Measurements from ENCODE around the gene PRR15. TPM values are rescaled to one million over a fixed set of nuclear protein-coding genes. Genes with fewer than 3 reads are reported as not detected.

The PRR15 gene
- total and polyA plus RNA-seq, 2 of the 13 experiments (the other 11 are each of a cell fraction or from before 2014, with no cell fraction given) = 2.3 to 7.8 TPM

DNA sequence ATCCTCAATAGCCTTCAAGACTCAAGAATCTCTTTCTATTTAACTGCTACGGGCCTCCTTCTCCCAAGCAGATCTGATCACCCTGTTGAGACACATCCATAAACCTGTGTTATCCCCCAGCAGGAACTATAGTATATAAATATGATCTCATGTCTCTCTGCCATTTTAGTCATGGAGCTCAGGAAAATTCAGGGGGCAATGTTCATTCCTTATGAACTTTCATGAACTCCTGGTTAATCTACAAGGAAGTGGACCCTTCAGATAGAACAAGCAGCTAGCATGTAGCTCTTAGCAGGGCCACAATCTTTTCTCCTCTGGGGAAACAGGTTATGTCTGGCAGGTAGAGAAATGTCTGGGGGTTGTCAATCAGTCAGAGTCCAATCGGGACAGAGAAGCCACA lies 8.9 kb downstream of the PRR15 start:
- ChIA-PET POLR2A (no interaction called here), CTCF (ENCODE audit: low intra/inter-chr PET ratio, low total read pairs) (no interaction called here)
- no peaks in the 10 kb centered on the region for H3K79me2 ChIP-seq (ENCODE audit: insufficient read depth, low read length)
- no peak overlapping the region for H3K4me2 ChIP-seq (ENCODE audit: low read depth, low read length)
- in situ Hi-C loops (cut with HindIII; ENCODE audit: extremely low pct_ligation_motif_present, low pct_unique_long_range_greater_than_20kb) (no loop called here), intact Hi-C loops (cut with micrococcal nuclease; ENCODE audit: unreplicated experiment) (no loop called here)
- no peak overlapping the region for H3K4me3 ChIP-seq (replicated peaks in 1 of 3; ENCODE audit: insufficient read depth in 1 of 3, low read depth in 2 of 3, low read length in 3 of 3)
- no TSS peak for BruUV-seq (replicated peaks)
- H2AFZ ChIP-seq (ENCODE audit: low read length) = no peak overlapping the region
- H3K27me3 ChIP-seq (ENCODE audit: control insufficient read depth in 1 of 2, insufficient read depth in 2 of 2, low read length in 2 of 2) = 0 out of 5 replicates have a peak, but pooled peaks cover 0 to 1% of the 10 kb centered on the region in 2 experiments
- ATAC-seq (no peak), FAIRE-seq (no peak), DNase-seq (ENCODE audit: low spot score) (no peak)
- H3K9ac ChIP-seq (ENCODE audit: insufficient read depth, low read depth, low read length) = no peak overlapping the region
- WGBS (ENCODE audit: low lambda C conversion rate) = 64% methylated on average over 2 of the region's 2 CpGs
- TF ChIP-seq ZEB1 (IDR thresholded peaks at IDR 0.05; ENCODE audit: insufficient replicate concordance, low read depth) (no peak), ZNF546 (CRISPR knock-in tag; conservative IDR thresholded peaks at IDR 0.05) (no peak)
- H4K20me1 ChIP-seq (ENCODE audit: insufficient read depth, low read length) = no peaks in the 10 kb centered on the region
- H3K36me3 ChIP-seq (replicated peaks in 1 of 2; ENCODE audit: control insufficient read depth in 1 of 2, insufficient read depth in 2 of 2, low read length in 2 of 2) = no peaks in the 10 kb centered on the region
- H3K4me1 ChIP-seq (ENCODE audit: insufficient read depth, low read length) = peaks cover 25% of the 10 kb centered on the region
- H3K9me3 ChIP-seq (ENCODE audit: low read length) = peaks cover 10% of the 10 kb centered on the region
- H3K27ac ChIP-seq (ENCODE audit: extremely low read length, insufficient read depth, low read length) = no peak overlapping the region

DNA sequence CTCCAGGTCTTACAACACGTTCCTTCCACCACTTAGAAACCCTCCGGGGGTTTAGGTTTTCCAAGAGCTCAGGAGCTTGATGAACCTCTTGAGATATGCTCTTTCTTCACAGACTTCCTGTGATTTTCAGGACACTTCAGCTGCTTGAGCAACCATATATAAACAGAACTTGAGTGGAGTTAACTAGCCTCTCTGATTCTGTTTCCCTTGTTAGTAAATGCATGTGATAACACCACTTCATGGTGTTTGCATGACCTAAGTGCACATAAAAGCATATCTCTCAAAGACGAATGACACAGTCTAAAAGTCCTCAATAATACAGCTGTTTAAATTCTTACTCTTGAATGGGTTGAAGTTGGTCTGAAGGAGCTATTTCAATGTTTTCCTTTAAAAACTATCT lies 9.9 kb downstream of the PRR15 start:
- ATAC-seq (no peak), DNase-seq (ENCODE audit: low spot score) (no peak), FAIRE-seq (no peak)
- Histone ChIP-seq H3K9ac (ENCODE audit: insufficient read depth, low read depth, low read length) (no peak overlapping the region), H3K27ac (ENCODE audit: extremely low read length, insufficient read depth, low read length) (no peak overlapping the region), H4K20me1 (ENCODE audit: insufficient read depth, low read length) (no peaks in the 10 kb centered on the region), H2AFZ (ENCODE audit: low read length) (no peak overlapping the region), H3K9me3 (ENCODE audit: low read length) (peaks cover 20% of the 10 kb centered on the region), H3K79me2 (ENCODE audit: insufficient read depth, low read length) (no peaks in the 10 kb centered on the region), H3K27me3 (ENCODE audit: control insufficient read depth in 1 of 2, insufficient read depth in 2 of 2, low read length in 2 of 2) (0 out of 5 replicates have a peak, but pooled peaks cover 0 to 1% of the 10 kb centered on the region in 2 experiments), H3K4me3 (replicated peaks in 1 of 3; ENCODE audit: insufficient read depth in 1 of 3, low read depth in 2 of 3, low read length in 3 of 3) (no peak overlapping the region), H3K4me1 (ENCODE audit: insufficient read depth, low read length) (peaks cover 15% of the 10 kb centered on the region), H3K4me2 (ENCODE audit: low read depth, low read length) (no peak overlapping the region), H3K36me3 (replicated peaks in 1 of 2; ENCODE audit: control insufficient read depth in 1 of 2, insufficient read depth in 2 of 2, low read length in 2 of 2) (no peaks in the 10 kb centered on the region)
- BruUV-seq (replicated peaks) = no TSS peak
- in situ Hi-C loops (cut with HindIII; ENCODE audit: extremely low pct_ligation_motif_present, low pct_unique_long_range_greater_than_20kb) = no loop called here
- POLR2A ChIA-PET = no interaction called here
- TF ChIP-seq ERF (CRISPR knock-in tag; IDR thresholded peaks at IDR 0.05) (no peak), KDM5B (CRISPR knock-in tag; IDR thresholded peaks at IDR 0.05; ENCODE audit: borderline replicate concordance) (no peak), KAT8 (CRISPR knock-in tag; IDR thresholded peaks at IDR 0.05) (no peak), TARDBP (CRISPR knock-in tag; IDR thresholded peaks at IDR 0.05) (no peak), WIZ (CRISPR knock-in tag; IDR thresholded peaks at IDR 0.05) (no peak), REL (CRISPR knock-in tag; conservative IDR thresholded peaks at IDR 0.05) (no peak), ZNF781 (CRISPR knock-in tag; IDR thresholded peaks at IDR 0.05; ENCODE audit: borderline replicate concordance, not compliant biosample characterization) (no peak), SMC3 (IDR thresholded peaks at IDR 0.05; ENCODE audit: low read length) (no peak), SAP130 (CRISPR knock-in tag; IDR thresholded peaks at IDR 0.05; ENCODE audit: low read depth) (no peak), TBL1XR1 (IDR thresholded peaks at IDR 0.05; ENCODE audit: borderline replicate concordance, low read length, partially characterized antibody) (no peak), ZNF839 (CRISPR knock-in tag; IDR thresholded peaks at IDR 0.05; ENCODE audit: borderline replicate concordance) (no peak), NFKB2 (CRISPR knock-in tag; IDR thresholded peaks at IDR 0.05; ENCODE audit: borderline replicate concordance) (no peak)
- CTCF ChIA-PET (ENCODE audit: low intra/inter-chr PET ratio, low total read pairs) = no interaction called here
- intact Hi-C loops (cut with micrococcal nuclease; ENCODE audit: unreplicated experiment) = no loop called here
- WGBS (ENCODE audit: low lambda C conversion rate) = 23% methylated on average over 3 of the region's 3 CpGs
